Heart left ventricle (tissue), 13 donors: Measurements from ENCODE around the gene RALGAPA2.

Source experiments
- POLR2A ChIP-seq, 2 donors: fragments of 450-650 bp; IDR thresholded peaks; one replicate each; pipeline ENCODE4 v1.6.1; 2017; ENCODE audit warnings: antibody characterized with exemption in 2 of 2, mild to moderate bottlenecking in 2 of 2, moderate library complexity in 2 of 2
- TF ChIP-seq, protein P1 (sequence below), 12 donors: fragments of 200-600 bp; sonication (generic) in 4 of 12; IDR thresholded peaks; one replicate each; pipeline versions ENCODE4 v1.5.0 to v1.8.0; 2018 to 2022; ENCODE audit warnings: antibody characterized with exemption in 12 of 12, mild to moderate bottlenecking in 5 of 12
- donor health status: ischemic (EF 13 %, LVEDD 7.1; RV severe dilation, severe dysfunction).
- donor health status: DM: no; HTN: yes; CAD: no.
- donor health status: DM: no; HTN: no; CAD: no.
- donor health status: ischemic (EF 25% LVEDD 6.9; RV normal size, moderate dysfunction).
- donor health status: ischemic (EF 25% LVEDD 5.7; RV mildly dilated, moderate dysfunction).
- donor health status: ischemic (EF 35%, LVEDD 5.7; RV mildly dilated, moderate dysfunction).
- donor health status: nonischemic (EF 11% LVEDD 7.7; RV severe dilation, severe dysfunction).
- donor health status: DM: yes; HTN: yes; CAD: no.
- donor health status: PGD.
- donor health status: ischemic (EF 29% LVEDD 5.4; RV normal size, mild dysfunction).
- donor health status: nonischemic (EF 23%, LVEDD 6.1; RV moderate dilation, normal function).

DNA sequence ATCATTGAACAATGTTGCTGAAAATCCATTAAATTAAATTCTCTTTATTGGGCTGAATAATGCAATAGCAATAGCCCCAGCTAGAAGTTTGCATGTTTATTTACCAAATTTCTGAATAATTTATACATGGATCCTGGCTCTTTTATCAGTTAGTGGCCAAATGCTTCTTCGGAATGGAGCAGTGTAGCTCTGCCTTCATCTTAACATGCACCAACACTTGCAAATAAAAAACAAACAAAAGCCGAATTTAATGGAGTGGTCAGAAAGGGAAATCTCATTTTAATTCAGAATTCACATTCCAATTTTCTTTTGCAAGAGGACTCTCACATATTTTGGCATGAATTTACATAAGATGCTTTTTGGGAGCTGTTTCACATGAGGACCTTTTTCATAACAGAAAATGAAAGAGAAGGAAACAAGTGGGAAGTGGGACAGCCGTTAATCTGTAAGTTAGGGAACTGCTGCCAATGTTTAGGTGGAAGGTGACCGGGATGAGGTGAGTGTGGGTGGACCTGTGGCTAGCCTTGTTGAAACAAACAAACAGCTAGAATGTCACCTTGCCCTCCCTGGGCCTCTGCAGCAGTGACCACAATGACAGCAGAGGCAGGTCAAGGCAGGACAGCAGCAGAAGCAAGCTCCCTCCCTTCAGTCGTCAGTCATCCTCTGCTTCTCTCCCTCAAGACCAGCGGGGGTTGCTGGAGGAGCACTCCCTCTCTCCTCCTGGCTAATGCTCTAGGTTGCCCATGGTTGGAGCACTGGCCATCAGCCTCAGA is 271.4 kb downstream of the RALGAPA2 start:
- TF ChIP-seq, protein P1, sequence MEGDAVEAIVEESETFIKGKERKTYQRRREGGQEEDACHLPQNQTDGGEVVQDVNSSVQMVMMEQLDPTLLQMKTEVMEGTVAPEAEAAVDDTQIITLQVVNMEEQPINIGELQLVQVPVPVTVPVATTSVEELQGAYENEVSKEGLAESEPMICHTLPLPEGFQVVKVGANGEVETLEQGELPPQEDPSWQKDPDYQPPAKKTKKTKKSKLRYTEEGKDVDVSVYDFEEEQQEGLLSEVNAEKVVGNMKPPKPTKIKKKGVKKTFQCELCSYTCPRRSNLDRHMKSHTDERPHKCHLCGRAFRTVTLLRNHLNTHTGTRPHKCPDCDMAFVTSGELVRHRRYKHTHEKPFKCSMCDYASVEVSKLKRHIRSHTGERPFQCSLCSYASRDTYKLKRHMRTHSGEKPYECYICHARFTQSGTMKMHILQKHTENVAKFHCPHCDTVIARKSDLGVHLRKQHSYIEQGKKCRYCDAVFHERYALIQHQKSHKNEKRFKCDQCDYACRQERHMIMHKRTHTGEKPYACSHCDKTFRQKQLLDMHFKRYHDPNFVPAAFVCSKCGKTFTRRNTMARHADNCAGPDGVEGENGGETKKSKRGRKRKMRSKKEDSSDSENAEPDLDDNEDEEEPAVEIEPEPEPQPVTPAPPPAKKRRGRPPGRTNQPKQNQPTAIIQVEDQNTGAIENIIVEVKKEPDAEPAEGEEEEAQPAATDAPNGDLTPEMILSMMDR (IDR thresholded peaks at IDR 0.05), result no peak
- no peak for TF ChIP-seq POLR2A (IDR thresholded peaks at IDR 0.05)
